ENCODE results near the gene EIF1.

EIF1 gene

DNA sequence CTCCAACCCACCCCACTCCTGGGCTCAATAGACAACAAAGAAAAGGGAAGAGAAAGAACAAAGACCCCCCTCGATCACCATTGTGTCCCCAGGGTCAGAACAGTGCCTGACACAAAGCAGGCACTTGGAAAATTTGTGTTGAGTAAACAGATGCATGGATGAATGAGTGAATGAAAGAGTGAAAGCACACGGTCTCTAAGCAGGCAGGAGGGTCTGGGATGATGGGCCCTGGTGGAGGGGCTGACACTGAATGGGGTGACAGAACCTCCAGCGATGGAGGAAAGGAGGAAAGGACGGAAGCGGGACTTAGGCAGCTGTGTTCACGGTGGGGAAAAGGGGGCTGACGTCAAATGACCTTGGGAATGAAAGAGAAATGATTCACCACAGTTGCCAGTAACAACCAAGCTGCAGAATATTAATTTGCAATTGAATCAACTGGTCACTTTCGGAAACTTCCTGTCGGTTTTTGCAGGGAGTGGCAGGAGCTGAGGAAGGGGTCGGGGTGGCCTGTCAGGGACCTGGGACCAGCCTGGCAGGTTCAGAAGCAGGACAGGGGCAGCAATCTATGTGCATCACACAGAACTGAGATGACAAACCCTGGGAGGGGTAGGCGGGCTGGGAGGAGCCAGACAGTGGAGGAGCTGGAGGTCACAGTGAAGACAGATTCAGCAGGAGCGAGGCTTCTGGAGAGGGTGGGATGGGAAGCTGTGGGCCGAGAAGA, 16.7 kb downstream of the EIF1 start:
- DNase-seq, result no peak

GRCh38 chr17:41707803-41708669, 19.4 kb downstream of the EIF1 start:
- no peak for DNase-seq

GRCh38 chr17:41710472-41711090, 21.9 kb downstream of the EIF1 start:
- DNase-seq, result no peak

DNA sequence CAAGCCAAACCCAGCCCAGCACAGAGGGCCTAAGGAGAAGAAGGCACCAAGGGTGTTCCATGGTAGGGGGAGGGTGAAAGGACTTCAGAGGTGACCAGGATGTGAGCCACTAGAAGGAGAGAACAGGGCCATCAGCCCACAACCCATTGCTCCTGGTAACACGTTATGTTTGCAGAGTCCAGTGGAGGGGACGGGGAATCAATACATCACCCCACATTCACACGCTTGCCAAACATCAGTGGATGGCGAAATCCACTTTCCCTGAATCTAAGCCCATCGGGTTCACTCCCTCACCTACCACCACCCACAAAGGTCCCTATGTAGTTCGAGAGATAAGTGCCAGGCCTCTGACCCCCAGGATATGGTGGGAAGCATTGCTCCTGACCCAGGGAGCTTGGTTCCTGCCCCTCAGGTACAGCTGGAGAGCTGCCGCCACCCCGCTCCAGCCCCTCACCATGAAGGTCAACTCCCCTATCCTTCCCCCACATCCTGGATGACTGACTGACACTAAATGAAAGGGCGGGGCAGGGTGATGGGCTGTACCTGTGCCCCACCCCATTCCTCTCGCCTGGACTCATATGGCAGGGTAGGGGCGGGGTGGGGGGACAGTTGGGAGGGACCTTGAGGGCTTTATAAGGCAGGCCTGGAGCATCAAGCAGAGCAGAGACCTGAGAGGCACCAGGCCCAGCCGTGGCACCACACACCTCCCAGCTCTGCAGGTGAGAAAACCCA, 23.1 kb downstream of the EIF1 start, which contains the start of gene GAST:
Gene GAST, plus strand, starts transcription at position 663 of the 732 bp plus-strand sequence. CDS start 3,106 bp downstream, outside the sequence.
- no peak for DNase-seq

DNA sequence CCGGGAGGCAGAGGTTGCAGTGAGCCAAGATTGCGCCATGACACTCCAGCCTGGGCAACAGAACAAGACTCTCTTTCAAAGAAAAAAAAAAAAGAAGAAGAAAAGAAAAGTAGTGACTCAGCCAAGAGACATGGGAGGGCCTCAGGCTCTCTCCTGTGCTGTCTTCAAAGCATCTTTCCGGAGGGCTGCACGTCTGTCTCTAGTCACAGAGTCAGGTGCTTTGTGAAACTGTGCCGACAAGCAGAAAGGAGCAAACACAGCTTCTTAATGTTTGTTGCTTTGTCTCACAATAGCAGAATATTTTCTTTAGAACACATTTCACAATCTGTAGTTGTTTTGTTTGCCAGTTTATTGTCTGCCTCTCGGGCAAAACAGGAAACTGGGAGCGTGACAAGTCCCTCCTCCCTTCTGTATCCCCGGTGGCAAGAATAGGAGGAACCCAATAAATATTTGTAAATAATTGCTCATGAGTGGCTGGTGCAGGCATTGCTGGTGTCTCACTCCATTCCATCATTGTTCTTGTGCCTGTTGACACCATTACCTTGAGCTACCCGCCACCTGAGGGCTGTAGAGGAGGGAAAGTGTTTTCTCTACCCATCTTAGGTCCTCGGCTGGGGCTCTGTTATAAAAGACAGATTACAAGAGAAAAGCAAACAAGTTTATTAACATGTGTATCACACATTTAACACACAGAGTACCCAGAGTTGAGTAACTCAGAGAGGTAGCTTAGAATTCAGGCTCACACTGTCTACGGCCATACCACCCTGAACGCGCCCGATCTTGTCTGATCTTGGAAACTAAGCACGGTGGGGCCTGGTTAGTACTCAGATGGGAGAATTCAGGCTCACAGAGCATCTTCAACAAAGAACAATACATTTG, 29.0 kb downstream of the EIF1 start:
- DNase-seq, result no peak

GRCh38 chr17:41718287-41718645, 29.6 kb downstream of the EIF1 start:
- no peak for DNase-seq

DNA sequence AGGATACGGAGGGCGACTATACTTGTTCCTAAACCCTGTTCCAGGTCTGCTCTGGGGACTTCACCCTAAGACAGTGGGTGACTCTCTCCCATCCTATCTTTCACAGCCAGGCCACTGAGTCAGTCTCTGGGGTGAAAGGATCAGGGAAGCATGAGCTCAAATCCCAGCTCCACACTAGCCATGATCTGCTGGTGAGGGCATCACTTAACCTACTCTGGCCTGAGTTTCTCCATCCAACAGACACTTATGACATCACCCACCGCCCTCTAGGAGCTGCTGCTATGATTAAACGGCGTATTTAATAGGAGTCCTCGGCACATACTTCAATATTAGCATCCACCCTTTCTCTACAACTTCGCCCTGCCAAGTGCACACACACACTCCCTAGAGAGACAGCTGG, 33.5 kb downstream of the EIF1 start:
- DNase-seq, result no peak

GRCh38 chr17:41723801-41724475, 35.3 kb downstream of the EIF1 start:
- DNase-seq, result no peak

- DNase-seq, result peak; percentile 71
These were observed 35.9 kb downstream of the EIF1 start for GRCh38 chr17:41724476-41725050.

DNA sequence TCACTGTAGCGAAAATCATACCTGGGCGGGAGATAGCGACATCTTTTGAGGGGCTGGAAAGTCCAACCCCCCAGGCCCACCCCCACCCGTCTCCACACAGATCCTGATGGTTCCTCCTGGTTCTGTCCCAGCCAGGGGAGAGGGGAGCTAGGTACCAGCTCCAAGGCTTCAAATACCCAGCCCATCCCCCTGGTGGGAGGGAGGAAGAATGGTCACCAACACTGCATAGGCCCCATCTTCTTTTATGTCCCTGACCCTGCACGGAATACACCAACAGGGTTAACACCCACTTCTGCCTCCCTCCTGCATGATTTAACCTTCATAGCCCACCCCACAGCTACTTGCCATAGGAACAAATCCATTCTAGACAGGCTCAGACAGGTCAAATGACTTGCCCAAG, 36.4 kb downstream of the EIF1 start:
- DNase-seq, result no peak

DNA sequence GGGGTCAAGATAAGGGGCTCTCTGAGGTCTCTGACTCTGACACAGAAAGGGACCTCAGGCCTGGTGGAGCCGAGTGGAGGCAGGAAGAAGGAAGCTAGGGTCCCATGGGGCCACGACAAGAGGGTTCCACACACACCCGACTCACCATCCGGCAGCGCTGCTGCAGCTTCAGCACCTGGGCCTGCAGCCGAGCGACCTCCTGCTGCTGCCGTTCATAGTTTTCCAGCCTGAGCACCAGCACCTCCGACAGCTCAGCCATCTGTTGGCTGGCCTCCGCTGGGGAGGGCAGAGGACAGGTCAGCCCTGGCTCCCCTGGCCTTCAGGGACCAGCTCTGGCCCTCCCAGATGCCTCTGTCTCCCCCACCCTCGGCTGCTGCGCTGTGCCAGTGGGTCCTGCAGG, 39.4 kb downstream of the EIF1 start:
- DNase-seq, result no peak

- no peak for DNase-seq
These were observed 41.8 kb downstream of the EIF1 start for GRCh38 chr17:41730479-41730878.

GRCh38 chr17:41731836-41732235, 43.2 kb downstream of the EIF1 start:
- no peak for DNase-seq

- no peak for DNase-seq
These were observed 44.9 kb downstream of the EIF1 start for GRCh38 chr17:41733348-41734138.

DNA sequence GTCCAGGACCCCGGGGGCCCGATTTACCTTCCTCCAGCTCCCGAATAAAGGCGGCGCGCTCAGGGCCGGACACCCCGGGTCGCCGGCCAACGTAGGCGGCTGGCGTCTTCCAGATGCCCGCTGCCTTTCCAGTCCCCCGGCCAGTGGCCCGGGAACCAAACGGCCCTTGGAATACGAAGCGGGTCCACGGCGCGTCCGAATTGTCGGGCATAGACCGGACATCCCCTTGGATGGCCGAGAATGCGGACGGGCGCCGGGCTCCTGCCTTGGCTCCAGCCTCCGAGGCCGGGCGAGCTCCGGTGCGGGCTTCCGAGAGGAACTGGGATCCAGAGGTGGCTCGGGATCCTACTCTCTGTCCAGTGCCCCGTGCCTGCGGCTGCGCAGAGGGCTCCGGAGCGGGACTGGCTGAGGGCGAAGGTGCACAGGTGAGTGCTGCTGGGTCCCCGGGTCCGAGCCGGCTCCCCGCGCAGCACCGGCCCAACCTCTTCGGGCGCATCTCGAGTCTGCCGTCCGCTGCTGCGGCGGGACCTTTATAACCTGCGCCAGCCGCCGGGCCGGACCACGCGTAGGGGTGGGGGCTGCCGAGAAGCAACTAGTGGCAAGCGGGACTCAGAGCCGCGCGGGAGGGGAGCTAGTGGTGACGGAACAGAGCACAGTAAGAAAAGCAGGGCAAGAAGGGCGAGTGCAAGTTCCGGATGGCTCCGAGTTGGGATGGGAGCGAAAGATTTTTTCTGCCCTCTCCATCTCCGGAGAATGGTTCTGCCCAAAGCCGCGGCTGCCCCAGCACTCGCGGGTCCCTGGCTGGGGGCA, 45.7 kb downstream of the EIF1 start, which contains the start of gene HAP1:
Gene HAP1, minus strand, starts transcription at position 505 of the 810 bp plus-strand sequence. Its CDS starts 9 bp downstream, at position 496.
- no peak for DNase-seq

- no peak for DNase-seq
These were observed 46.2 kb downstream of the EIF1 start for GRCh38 chr17:41734949-41735313.

- no peak for DNase-seq
These were observed 47.1 kb downstream of the EIF1 start for GRCh38 chr17:41735744-41736143.

DNA sequence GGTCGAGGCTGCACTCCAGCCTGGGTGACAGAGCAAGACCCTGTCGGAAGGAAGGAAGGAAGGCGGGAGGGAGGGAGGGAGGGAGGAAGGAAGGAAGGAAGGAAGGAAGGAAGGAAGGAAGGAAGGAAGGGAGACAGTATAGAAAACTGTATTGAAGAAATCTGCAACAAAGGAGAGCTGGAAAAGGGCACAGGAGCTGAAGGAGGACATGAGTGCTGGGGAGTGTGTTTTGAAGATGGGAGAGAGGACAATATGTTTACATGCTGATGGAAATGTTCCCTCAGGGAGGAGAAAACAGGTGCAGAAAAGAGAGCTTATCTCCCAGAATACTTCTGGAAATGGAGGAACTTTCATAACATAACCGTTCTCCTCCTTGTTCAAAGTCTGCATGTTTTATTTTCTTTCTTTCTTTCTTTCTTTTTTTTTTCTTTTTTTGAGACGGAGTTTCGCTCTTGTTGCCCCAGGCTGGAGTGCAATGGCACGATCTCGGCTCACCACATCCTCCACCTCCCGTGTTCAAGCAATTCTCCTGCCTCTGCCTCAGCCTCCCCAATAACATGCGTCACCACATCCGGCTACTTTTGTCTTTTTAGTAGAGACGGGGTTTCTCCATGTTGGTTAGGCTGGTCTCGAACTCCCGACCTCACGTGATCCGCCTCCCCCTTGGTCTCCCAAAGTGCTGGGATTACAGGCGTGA, 48.4 kb downstream of the EIF1 start:
- no peak for DNase-seq

- no peak for DNase-seq
These were observed 49.0 kb downstream of the EIF1 start for GRCh38 chr17:41737680-41738023.

Data from NCI-H510A (cell line).